SU-DHL-6 (cell line): ENCODE results near the gene SH3RF1.

Experiments used
- H2AFZ ChIP-seq: fragments of 200-600 bp; sonication (generic); 2 replicates; pipeline ENCODE4 v1.6.1; 2014; ENCODE audit warnings: low read depth, mild to moderate bottlenecking, moderate library complexity, mixed read lengths, antibody characterized with exemption, low read length; ENCODE audit not compliant: severe bottlenecking
- H3F3A ChIP-seq: fragments of 200-600 bp; shearing (Covaris generic); 2 replicates; pipeline ENCODE4 v1.6.0; 2016; ENCODE audit warnings: antibody characterized with exemption, mild to moderate bottlenecking; ENCODE audit not compliant: insufficient read depth
- H3K27ac ChIP-seq: fragments of 200-600 bp; sonication (generic); 2 replicates; pipeline ENCODE4 v1.5.1; 2016; ENCODE audit warnings: low read depth, mild to moderate bottlenecking, low read length, moderate library complexity, mixed read lengths
- H3K27me3 ChIP-seq: fragments of 200-600 bp; sonication (generic), shearing (Covaris generic); 2 replicates; pipeline ENCODE4 v1.6.0; 2014; ENCODE audit warnings: mild to moderate bottlenecking, low read length
- H3K36me3 ChIP-seq: fragments of 200-600 bp; sonication (generic); 2 replicates; pipeline ENCODE4 v1.6.1; 2014; ENCODE audit warnings: mild to moderate bottlenecking, low read length, mixed read lengths
- H3K4me2 ChIP-seq: fragments of 300-600, 200-600 bp; shearing (Covaris generic), sonication (generic); 2 replicates; pipeline ENCODE4 v1.6.0; 2014; ENCODE audit warnings: low read length, low read depth, mild to moderate bottlenecking; ENCODE audit not compliant: poor library complexity, severe bottlenecking
- H3K4me3 ChIP-seq: fragments of 200-600 bp; sonication (generic); 2 replicates; pipeline ENCODE4 v1.5.1; 2014; ENCODE audit warnings: antibody characterized with exemption, low read length, mild to moderate bottlenecking, mixed read lengths; ENCODE audit not compliant: insufficient read depth, poor library complexity, severe bottlenecking
- H3K79me2 ChIP-seq: fragments of 200-600 bp; sonication (generic); 2 replicates; pipeline ENCODE4 v1.6.1; 2014; ENCODE audit warnings: mild to moderate bottlenecking, low read length, moderate library complexity; ENCODE audit not compliant: insufficient read depth
- H3K9ac ChIP-seq: fragments of 200-600 bp; sonication (generic); 2 replicates; pipeline ENCODE4 v1.7.0; 2014; ENCODE audit warnings: mild to moderate bottlenecking, low read length
- H3K9me2 ChIP-seq: fragments of 200-600 bp; sonication (generic); replicated peaks from 2 replicates; pipeline ENCODE4 v1.6.1; 2014; ENCODE audit warnings: low read length; ENCODE audit not compliant: insufficient read depth
- H3K9me3 ChIP-seq: fragments of 200-600 bp; sonication (generic); 2 replicates; pipeline ENCODE4 v1.6.1; 2014; ENCODE audit warnings: low read length, mixed read lengths; ENCODE audit not compliant: insufficient read depth
- H4K20me1 ChIP-seq: fragments of 200-600 bp; sonication (generic); 2 replicates; pipeline ENCODE4 v1.6.1; 2014; ENCODE audit warnings: low read depth, mild to moderate bottlenecking, antibody characterized with exemption, low read length, moderate library complexity, mixed read lengths
- CTCF ChIP-seq: fragments of 200-600 bp; sonication (generic); IDR thresholded peaks from one replicate; pipeline ENCODE4 v1.5.1; 2017; ENCODE audit warnings: antibody characterized with exemption, mild to moderate bottlenecking, low read length, moderate library complexity; ENCODE audit not compliant: insufficient read depth, poor library complexity, severe bottlenecking
- EZH2phosphoT487 ChIP-seq: fragments of 200-600 bp; sonication (generic), shearing (Covaris generic); conservative IDR thresholded peaks from 2 replicates; pipeline ENCODE4 v1.6.1; 2018; ENCODE audit warnings: mild to moderate bottlenecking, antibody characterized with exemption, low read length, moderate library complexity, mixed read lengths

SH3RF1 gene

GRCh38 chr4:169246279-169246678 is 24.5 kb downstream of the SH3RF1 start:
- no peaks in the 10 kb centered on the region for H4K20me1 ChIP-seq
- H3K79me2 ChIP-seq = no peaks in the 10 kb centered on the region

GRCh38 chr4:169245061-169245460 is 25.7 kb downstream of the SH3RF1 start:
- H3K4me2 ChIP-seq = no peak overlapping the region

More at GRCh38 chr4:169246279-169246678, 24.5 kb downstream of the SH3RF1 start:
- no peak overlapping the region for H3K9ac ChIP-seq
- no peaks in the 10 kb centered on the region for H3K36me3 ChIP-seq
- no peaks in the 10 kb centered on the region for H3K27me3 ChIP-seq
- no peaks in the 10 kb centered on the region for H3F3A ChIP-seq
- no peak overlapping the region for H2AFZ ChIP-seq
- H3K4me3 ChIP-seq = no peak overlapping the region
- TF ChIP-seq EZH2phosphoT487 = no peak
- no peak overlapping the region for H3K27ac ChIP-seq
- no peaks in the 10 kb centered on the region for H3K9me2 ChIP-seq
- no peak overlapping the region for H3K4me2 ChIP-seq
- no peaks in the 10 kb centered on the region for H3K9me3 ChIP-seq

GRCh38 chr4:169243825-169244609 is 26.7 kb downstream of the SH3RF1 start:
- Histone ChIP-seq H3K4me2 (no peak overlapping the region), H3K27ac (no peak overlapping the region), H3K9me2 (no peaks in the 10 kb centered on the region), H3F3A (no peaks in the 10 kb centered on the region), H2AFZ (no peak overlapping the region), H3K79me2 (no peaks in the 10 kb centered on the region), H4K20me1 (no peaks in the 10 kb centered on the region), H3K4me3 (no peak overlapping the region), H3K27me3 (no peaks in the 10 kb centered on the region), H3K36me3 (no peaks in the 10 kb centered on the region), H3K9ac (no peak overlapping the region), H3K9me3 (no peaks in the 10 kb centered on the region)
- no peak for TF ChIP-seq CTCF
- TF ChIP-seq EZH2phosphoT487 = no peak

More at GRCh38 chr4:169245061-169245460, 25.7 kb downstream of the SH3RF1 start:
- Histone ChIP-seq H3K4me3 (no peak overlapping the region), H3K27me3 (no peaks in the 10 kb centered on the region), H3K27ac (no peak overlapping the region), H3K79me2 (no peaks in the 10 kb centered on the region), H3F3A (no peaks in the 10 kb centered on the region), H2AFZ (no peak overlapping the region), H3K9ac (no peak overlapping the region), H3K36me3 (no peaks in the 10 kb centered on the region), H3K9me2 (no peaks in the 10 kb centered on the region), H4K20me1 (no peaks in the 10 kb centered on the region), H3K9me3 (no peaks in the 10 kb centered on the region)
- TF ChIP-seq EZH2phosphoT487 = no peak
- no peak for TF ChIP-seq CTCF

- H3K27me3 ChIP-seq = no peaks in the 10 kb centered on the region
- H3F3A ChIP-seq = no peaks in the 10 kb centered on the region
- no peaks in the 10 kb centered on the region for H3K36me3 ChIP-seq
- no peak overlapping the region for H3K27ac ChIP-seq
- H3K79me2 ChIP-seq = no peaks in the 10 kb centered on the region
- no peaks in the 10 kb centered on the region for H3K9me3 ChIP-seq
- H3K9ac ChIP-seq = no peak overlapping the region
- no peak overlapping the region for H2AFZ ChIP-seq
- H3K9me2 ChIP-seq = no peaks in the 10 kb centered on the region
- H4K20me1 ChIP-seq = no peaks in the 10 kb centered on the region
- no peak overlapping the region for H3K4me3 ChIP-seq
- H3K4me2 ChIP-seq = no peak overlapping the region
- TF ChIP-seq EZH2phosphoT487 = no peak
- TF ChIP-seq CTCF = no peak
Measured at GRCh38 chr4:169241464-169241863, 29.3 kb downstream of the SH3RF1 start.
